H1 (cell line): ENCODE measurements around the gene KDM6A. TPM values are rescaled to one million over a fixed set of nuclear protein-coding genes. Genes with fewer than 3 reads are reported as not detected.

ENCODE experiments used
- CTCF ChIA-PET: fragments of 300-600 bp; sonication (Branson Sonifier 250); formaldehyde crosslinking; loops from one replicate; lab custom pipeline; 2021; ENCODE audit not compliant: partially characterized antibody; lab: Charles Lee
- POLR2A ChIA-PET: fragments of 300-600 bp; sonication (Branson Sonifier 250); formaldehyde crosslinking; loops from one replicate; lab custom pipeline; 2021; ENCODE audit warnings: inconsistent platforms; ENCODE audit not compliant: partially characterized antibody; lab: Charles Lee
- DNase-seq, 2 experiments: peaks; one replicate each; pipeline versions ENCODE4 v3.0.0 to v3.0.0-alpha.2; 2010 to 2022; ENCODE audit warnings: low spot score in 2 of 2, low read depth in 1 of 2, mixed read lengths in 1 of 2
- FAIRE-seq: peaks from 2 replicates; lab custom pipeline; 2011; peaks lifted over from hg19 to GRCh38; lab: Jason Lieb, UNC
- H2AFZ ChIP-seq: 2 replicates; pipeline ENCODE4 v1.8.1; 2012; ENCODE audit warnings: low read length, inconsistent platforms
- H2AK5ac ChIP-seq: 2 replicates; pipeline ENCODE4 v1.6.1; 2013; ENCODE audit warnings: low read depth, low read length
- H2BK120ac ChIP-seq: replicated peaks from 2 replicates; pipeline ENCODE3; 2013; ENCODE audit warnings: low read depth, low read length, inconsistent platforms
- H2BK12ac ChIP-seq: 2 replicates; pipeline ENCODE4 v1.6.1; 2013; ENCODE audit warnings: low read depth, low read length
- H2BK15ac ChIP-seq: 2 replicates; pipeline ENCODE4 v1.6.1; 2013; ENCODE audit warnings: low read length
- H2BK20ac ChIP-seq: 2 replicates; pipeline ENCODE4 v1.6.1; 2013; ENCODE audit warnings: low read length
- H2BK5ac ChIP-seq: 2 replicates; pipeline ENCODE4 v1.6.1; 2013; ENCODE audit warnings: low read depth, low read length
- H3K14ac ChIP-seq: 2 replicates; pipeline ENCODE4 v1.6.1; 2013; ENCODE audit warnings: inconsistent platforms; ENCODE audit not compliant: insufficient read length
- H3K18ac ChIP-seq: 2 replicates; pipeline ENCODE4 v1.6.1; 2013; ENCODE audit warnings: low read length; ENCODE audit errors: extremely low read depth
- H3K23ac ChIP-seq: 2 replicates; pipeline ENCODE4 v1.6.1; 2013; ENCODE audit warnings: inconsistent platforms; ENCODE audit not compliant: insufficient read length
- H3K23me2 ChIP-seq: 2 replicates; pipeline ENCODE4 v1.6.1; 2013; ENCODE audit warnings: low read depth, low read length
- H3K27ac ChIP-seq: 2 replicates; pipeline ENCODE4 v1.6.1; 2011; ENCODE audit warnings: low read depth, low read length, inconsistent platforms
- H3K27me3 ChIP-seq, 4 experiments: replicated peaks in 1 of 4; 1 replicate in 1 of 4; 2 replicates in 3 of 4; pipeline versions ENCODE4 v1.6.1 to v1.8.1; 2011 to 2013; ENCODE audit warnings: low read length in 3 of 4, mild to moderate bottlenecking in 3 of 4, inconsistent platforms in 2 of 4, mixed read lengths in 2 of 4, moderate library complexity in 1 of 4; ENCODE audit not compliant: control insufficient read depth in 3 of 4, insufficient read depth in 3 of 4; ENCODE audit errors: extremely low read depth in 1 of 4
- H3K36me3 ChIP-seq, 4 experiments: 2 replicates each; pipeline versions ENCODE4 v1.6.1 to v1.8.1; 2011 to 2013; ENCODE audit warnings: mild to moderate bottlenecking in 4 of 4, low read length in 3 of 4, moderate library complexity in 2 of 4, control low read depth in 1 of 4, inconsistent platforms in 1 of 4; ENCODE audit not compliant: insufficient read depth in 4 of 4, control insufficient read depth in 2 of 4
- H3K4ac ChIP-seq: replicated peaks from 2 replicates; pipeline ENCODE3; 2013; ENCODE audit warnings: low read length, low read depth, mixed read lengths, inconsistent platforms; ENCODE audit not compliant: insufficient read length
- H3K4me1 ChIP-seq, 4 experiments: replicated peaks in 1 of 4; 1 replicate in 1 of 4; 2 replicates in 3 of 4; pipeline versions ENCODE4 v1.6.1 to v1.8.1; 2011 to 2013; ENCODE audit warnings: low read length in 3 of 4, inconsistent platforms in 2 of 4, mixed read lengths in 1 of 4; ENCODE audit not compliant: insufficient read depth in 4 of 4, control insufficient read depth in 3 of 4
- H3K4me2 ChIP-seq, 2 experiments: 2 replicates each; pipeline versions ENCODE4 v1.6.1 to v1.8.1; 2011 to 2013; ENCODE audit warnings: low read depth in 2 of 2, low read length in 2 of 2, control low read depth in 1 of 2, inconsistent platforms in 1 of 2, mild to moderate bottlenecking in 1 of 2; ENCODE audit not compliant: insufficient read depth in 1 of 2
- H3K4me3 ChIP-seq, 4 experiments: fragments of 200-600, 300-600 bp in 1 of 4; sonication (generic), shearing (Covaris generic), sonication (Bioruptor Twin) in 1 of 4; 2 replicates each; pipeline versions ENCODE4 v1.5.1 to v1.8.1; 2011 to 2016; ENCODE audit warnings: low read length in 4 of 4, low read depth in 3 of 4, control low read depth in 2 of 4, inconsistent platforms in 2 of 4, mild to moderate bottlenecking in 2 of 4, mixed read lengths in 1 of 4, moderate library complexity in 1 of 4; ENCODE audit not compliant: insufficient read depth in 2 of 4; ENCODE audit errors: extremely low read depth in 1 of 4
- H3K56ac ChIP-seq: replicated peaks from 2 replicates; pipeline ENCODE3; 2013; ENCODE audit warnings: low read depth, mild to moderate bottlenecking, mixed read lengths, low read length, inconsistent platforms; ENCODE audit not compliant: insufficient read length
- H3K79me1 ChIP-seq: 2 replicates; pipeline ENCODE4 v1.6.1; 2013; ENCODE audit warnings: low read depth, low read length, control low read depth
- H3K79me2 ChIP-seq, 2 experiments: 2 replicates each; pipeline versions ENCODE4 v1.6.1 to v1.8.1; 2012 to 2013; ENCODE audit warnings: low read length in 2 of 2, mild to moderate bottlenecking in 2 of 2, inconsistent platforms in 1 of 2; ENCODE audit not compliant: insufficient read depth in 2 of 2, control insufficient read depth in 1 of 2
- H3K9ac ChIP-seq, 4 experiments: replicated peaks in 1 of 4; 1 replicate in 1 of 4; 2 replicates in 3 of 4; pipeline versions ENCODE4 v1.6.1 to v1.8.1; 2011 to 2013; ENCODE audit warnings: low read depth in 3 of 4, low read length in 3 of 4, control low read depth in 2 of 4, mild to moderate bottlenecking in 2 of 4, moderate library complexity in 2 of 4, inconsistent platforms in 1 of 4; ENCODE audit errors: extremely low read depth in 1 of 4
- H3K9me3 ChIP-seq, 2 experiments: 2 replicates each; pipeline versions ENCODE4 v1.6.1 to v1.8.1; 2012 to 2013; ENCODE audit warnings: mild to moderate bottlenecking in 2 of 2, moderate library complexity in 2 of 2, control low read depth in 1 of 2, inconsistent platforms in 1 of 2, low read depth in 1 of 2, low read length in 1 of 2, mixed read lengths in 1 of 2; ENCODE audit not compliant: insufficient read depth in 2 of 2
- H4K20me1 ChIP-seq, 2 experiments: replicated peaks in 1 of 2; 2 replicates each; pipeline versions ENCODE3 to v1.8.1; 2011 to 2013; ENCODE audit warnings: inconsistent platforms in 2 of 2, low read length in 2 of 2, mild to moderate bottlenecking in 1 of 2; ENCODE audit not compliant: insufficient read depth in 2 of 2, control insufficient read depth in 1 of 2
- H4K5ac ChIP-seq: 2 replicates; pipeline ENCODE4 v1.6.1; 2013; ENCODE audit warnings: low read length, low read depth, mixed read lengths, inconsistent platforms; ENCODE audit not compliant: insufficient read length
- H4K8ac ChIP-seq: 2 replicates; pipeline ENCODE4 v1.8.0; 2013; ENCODE audit warnings: mild to moderate bottlenecking, moderate library complexity, low read length, inconsistent platforms; ENCODE audit not compliant: insufficient read depth; ENCODE audit errors: extremely low read depth
- H4K91ac ChIP-seq: replicated peaks from 2 replicates; pipeline ENCODE3; 2013; ENCODE audit warnings: low read length, mixed read lengths, inconsistent platforms; ENCODE audit not compliant: insufficient read length
- BCL11A ChIP-seq, 2 experiments: IDR thresholded peaks; one replicate each; pipeline ENCODE4 v1.6.1; 2011; ENCODE audit warnings: low read depth in 2 of 2, low read length in 2 of 2, mild to moderate bottlenecking in 2 of 2
- CHD1 ChIP-seq: IDR thresholded peaks from 2 replicates; pipeline ENCODE4 v1.6.1; 2012; ENCODE audit warnings: low read depth, low read length, improper control_type of control experiment
- CHD2 ChIP-seq: IDR thresholded peaks from 2 replicates; pipeline ENCODE4 v1.6.1; 2012; ENCODE audit warnings: low read length, improper control_type of control experiment
- FOSL1 ChIP-seq: IDR thresholded peaks from 2 replicates; pipeline ENCODE4 v1.6.1; 2011; ENCODE audit warnings: mild to moderate bottlenecking, low read depth, low read length, moderate library complexity; ENCODE audit not compliant: insufficient read depth
- MAX ChIP-seq: IDR thresholded peaks from 2 replicates; pipeline ENCODE4 v1.6.1; 2012; ENCODE audit warnings: inconsistent platforms
- POLR2A ChIP-seq, 2 experiments: IDR thresholded peaks; 1 replicate in 1 of 2; 2 replicates in 1 of 2; pipeline ENCODE4 v1.6.1; 2011; ENCODE audit warnings: low read depth in 2 of 2, low read length in 2 of 2, mild to moderate bottlenecking in 2 of 2; ENCODE audit errors: control extremely low read depth in 1 of 2
- POLR2AphosphoS5 ChIP-seq: IDR thresholded peaks from 2 replicates; pipeline ENCODE4 v1.6.1; 2011; ENCODE audit warnings: low read depth, low read length
- RBBP5 ChIP-seq: IDR thresholded peaks from 2 replicates; pipeline ENCODE4 v1.7.1; 2012; ENCODE audit warnings: low read depth, mild to moderate bottlenecking, inconsistent platforms, low read length, moderate library complexity, borderline replicate concordance
- RFX5 ChIP-seq: IDR thresholded peaks from 2 replicates; pipeline ENCODE4 v1.6.1; 2011; ENCODE audit warnings: low read depth, low read length, improper control_type of control experiment, borderline replicate concordance
- SIX5 ChIP-seq: IDR thresholded peaks from 2 replicates; pipeline ENCODE4 v1.6.1; 2011; ENCODE audit warnings: mild to moderate bottlenecking, low read depth, low read length
- SP1 ChIP-seq: IDR thresholded peaks from 2 replicates; pipeline ENCODE4 v1.6.1; 2011; ENCODE audit warnings: low read depth, low read length
- SP4 ChIP-seq: IDR thresholded peaks from 2 replicates; pipeline ENCODE4 v1.6.1; 2012; ENCODE audit warnings: low read length, inconsistent platforms
- TAF1 ChIP-seq: IDR thresholded peaks from 2 replicates; pipeline ENCODE4 v1.6.1; 2011; ENCODE audit warnings: mild to moderate bottlenecking, low read depth, low read length
- TAF7 ChIP-seq: optimal IDR thresholded peaks from 2 replicates; pipeline ENCODE3; 2011; ENCODE audit warnings: low read depth, mild to moderate bottlenecking, inconsistent platforms, low read length, moderate library complexity, borderline replicate concordance
- YY1 ChIP-seq: IDR thresholded peaks from 2 replicates; pipeline ENCODE4 v1.6.1; 2011; ENCODE audit warnings: low read depth, mild to moderate bottlenecking, low read length
- WGBS, 2 experiments: shearing (Covaris generic) in 1 of 2; methylation state at CpG; one replicate each; pipeline versions ENCODE4 v1.1.6 to v1.1.7; 2013 to 2015; ENCODE audit warnings: low lambda C conversion rate in 2 of 2, mixed read lengths in 2 of 2, inconsistent platforms in 1 of 2, low coverage in 1 of 2, missing lambda C conversion rate in 1 of 2; ENCODE audit not compliant: insufficient replicate concordance in 2 of 2, insufficient coverage in 1 of 2, insufficient read length in 1 of 2; ENCODE audit errors: extremely low coverage in 1 of 2, missing lambda C conversion rate in 1 of 2; 5-methylcytosine and 5-hydroxymethylcytosine counted together
- polyA plus RNA-seq, 7 experiments: library from polyadenylated mRNA; depleted of rRNA in 3 of 7; stranded (reverse) in 5 of 7; unstranded in 2 of 7; fragments of >200 nt in 5 of 7; fragments of 200-250 nt in 2 of 7; gene quantifications; 1 replicate in 5 of 7; 2 replicates in 1 of 7; 4 replicates in 1 of 7; pipeline versions ENCODE4 v1.2.1 to v1.2.3, GENCODE V29; 2011 to 2013; ENCODE audit warnings: missing spikeins in 2 of 7, mixed read lengths in 2 of 7
- total RNA-seq: library from RNA; stranded (reverse); fragmentation: NEBNext Ultra II Directional; extraction: Animal tissue kit (Norgen Biotek cat#: 25700); gene quantifications from 2 replicates; pipeline ENCODE4 v1.2.1, GENCODE V29; 2021

KDM6A gene
- total and polyA plus RNA-seq, 2 of the 8 experiments (the other 6 are each of a cell fraction or from before 2014, with no cell fraction given): 43.5 to 58.4 TPM

- POLR2A ChIA-PET: no interaction called here
- no peak for FAIRE-seq
Measured at GRCh38 chrX:44947995-44948394, 75.0 kb downstream of the KDM6A start.

More at GRCh38 chrX:44947995-44948394, 75.0 kb downstream of the KDM6A start:
- no peak overlapping the region for H3K4me2 ChIP-seq
- no peak overlapping the region for H3K27ac ChIP-seq
- peaks cover 0 to under 1% of the 10 kb centered on the region in 2 experiments for H4K20me1 ChIP-seq
- DNase-seq: no peak
- H3K9me3 ChIP-seq: no peaks in the 10 kb centered on the region; a peak in 1 of 4 replicates
- H2AFZ ChIP-seq: no peak overlapping the region
- no peak overlapping the region for H4K8ac ChIP-seq
- no peak overlapping the region for H3K4me3 ChIP-seq
- H2BK15ac ChIP-seq: no peak overlapping the region
- no peaks in the 10 kb centered on the region for H3K27me3 ChIP-seq
- no peak overlapping the region for H4K91ac ChIP-seq
- no peak overlapping the region for H3K23ac ChIP-seq
- no peak overlapping the region for H2BK5ac ChIP-seq
- H3K23me2 ChIP-seq: no peaks in the 10 kb centered on the region
- H3K9ac ChIP-seq: no peak overlapping the region
- no peak overlapping the region for H3K56ac ChIP-seq
- H2BK120ac ChIP-seq: no peak overlapping the region
- H2AK5ac ChIP-seq: no peak overlapping the region
- H3K36me3 ChIP-seq: no peaks in the 10 kb centered on the region
- no peak overlapping the region for H2BK12ac ChIP-seq
- peaks cover 14 to 94% of the 10 kb centered on the region in 2 experiments for H3K79me2 ChIP-seq
- H3K14ac ChIP-seq: no peak overlapping the region
- H4K5ac ChIP-seq: no peak overlapping the region
- no peak overlapping the region for H3K4ac ChIP-seq
- H2BK20ac ChIP-seq: no peak overlapping the region
- no peak overlapping the region for H3K18ac ChIP-seq
- H3K4me1 ChIP-seq: peaks cover 0 to 3% (median 2%) of the 10 kb centered on the region in 4 experiments; a peak in 1 of 7 replicates
- TF ChIP-seq TAF7: no peak
- TF ChIP-seq CHD1: no peak
- no peak for TF ChIP-seq SP4
- TF ChIP-seq POLR2AphosphoS5: no peak
- TF ChIP-seq FOSL1: no peak
- no peak for TF ChIP-seq MAX
- no peak for TF ChIP-seq TAF1
- no peak for TF ChIP-seq POLR2A (IDR thresholded peaks at IDR 0.05; ENCODE audit: control extremely low read depth in 1 of 2, low read depth in 2 of 2, low read length in 2 of 2)
- TF ChIP-seq RFX5: no peak
- TF ChIP-seq YY1: no peak
- no peak for TF ChIP-seq BCL11A (IDR thresholded peaks at IDR 0.05; ENCODE audit: low read depth in 2 of 2, low read length in 2 of 2)
- TF ChIP-seq SIX5: no peak
- no peak for TF ChIP-seq SP1
- no peak for TF ChIP-seq CHD2
- no peak for TF ChIP-seq RBBP5
- no peaks in the 10 kb centered on the region for H3K79me1 ChIP-seq
- CTCF ChIA-PET: no interaction called here
- 95% methylated on average over 3 of the region's 4 CpGs; no CpG with 5 or more reads in 1 of the 2 experiments for WGBS, 2 experiments
